CD4-positive, alpha-beta T cell treated with Interleukin-17A for 1 hour (primary cell): ENCODE measurements around the gene RARG.
"Not testable (repeated sequence)": the region's sequence is repeated elsewhere in the genome, so short reads cannot be mapped to it uniquely, and the experiment has no call there.

ENCODE experiments used
- DNase-seq: peaks from one replicate; pipeline ENCODE4 v3.0.0-alpha.2; 2020

RARG gene

DNA sequence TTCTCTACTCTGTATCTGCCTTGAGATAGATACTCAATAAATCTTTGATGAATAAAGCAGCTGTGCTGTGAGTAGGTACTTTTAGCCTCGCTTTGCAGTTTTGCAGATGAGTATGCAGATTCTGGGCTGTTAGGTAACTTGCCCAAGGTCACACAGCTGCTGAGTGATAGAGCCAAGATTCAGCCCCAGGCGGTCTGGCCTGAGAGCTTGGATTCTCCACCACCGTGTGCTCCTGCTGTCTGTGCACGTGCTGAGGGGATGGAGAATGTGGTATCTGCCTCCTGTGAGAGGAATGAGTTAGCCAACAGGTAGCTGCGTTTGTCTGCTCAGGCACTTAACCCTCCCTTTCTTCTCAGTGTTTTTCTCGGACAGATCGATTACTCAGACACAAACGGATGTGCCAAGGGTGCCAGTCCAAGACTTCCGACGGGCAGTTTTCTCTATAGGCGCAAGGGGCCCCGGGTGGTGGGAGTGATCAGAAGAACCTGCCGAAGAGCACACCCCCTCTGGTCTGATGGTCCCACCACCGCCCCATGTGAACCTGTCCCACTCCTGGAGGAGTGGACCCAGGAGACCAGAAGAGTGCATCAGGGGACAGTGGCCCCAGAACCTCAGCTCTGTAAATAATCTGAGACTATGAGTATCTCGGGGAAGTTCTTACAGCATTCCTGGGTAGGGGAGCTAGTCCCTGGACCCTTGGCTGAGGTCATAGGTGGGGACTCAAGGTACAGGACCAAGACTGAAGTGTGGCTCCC is 44.7 kb downstream of the RARG start:
- DNase-seq = no peak

- no peak for DNase-seq
These were observed 45.3 kb downstream of the RARG start for GRCh38 chr12:53186745-53187144.

GRCh38 chr12:53185582-53186153 is 46.3 kb downstream of the RARG start:
- DNase-seq = no peak

GRCh38 chr12:53184828-53185227 is 47.2 kb downstream of the RARG start:
- DNase-seq = no peak

DNA sequence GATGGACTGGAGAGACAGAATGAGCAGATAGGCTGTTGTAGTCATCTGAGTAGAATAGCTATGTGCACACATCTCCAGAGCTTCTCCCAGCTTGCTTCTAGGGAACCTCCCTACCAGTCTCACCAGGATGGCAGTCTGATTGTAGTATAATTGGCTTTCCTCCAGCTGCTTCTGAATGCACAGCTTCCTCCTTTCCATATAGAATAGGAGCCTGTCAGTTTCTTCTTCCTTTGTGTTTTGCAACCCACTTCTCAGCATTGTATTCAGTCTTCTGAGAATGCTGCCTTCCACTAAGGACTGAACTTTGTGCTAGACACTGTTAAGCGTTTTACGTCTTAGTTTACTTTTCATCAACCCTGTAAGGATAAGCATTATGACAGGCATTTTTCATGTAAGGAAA is 49.1 kb downstream of the RARG start:
- DNase-seq = no peak

- DNase-seq = no peak
These were observed 50.1 kb downstream of the RARG start for GRCh38 chr12:53181935-53182334.

GRCh38 chr12:53180931-53181645 is 50.9 kb downstream of the RARG start:
- DNase-seq = no peak

- peak; percentile 99 for DNase-seq
These were observed 51.6 kb downstream of the RARG start, which contains the start of the genes CSAD and ZNF740 for GRCh38 chr12:53180220-53180930. Gene CSAD, minus strand, starts transcription at chr12:53180925. Its CDS starts 7,455 bp downstream, at chr12:53173470. Gene ZNF740, plus strand, starts transcription at chr12:53180722. Its CDS starts 1,262 bp downstream, at chr12:53181984.

DNA sequence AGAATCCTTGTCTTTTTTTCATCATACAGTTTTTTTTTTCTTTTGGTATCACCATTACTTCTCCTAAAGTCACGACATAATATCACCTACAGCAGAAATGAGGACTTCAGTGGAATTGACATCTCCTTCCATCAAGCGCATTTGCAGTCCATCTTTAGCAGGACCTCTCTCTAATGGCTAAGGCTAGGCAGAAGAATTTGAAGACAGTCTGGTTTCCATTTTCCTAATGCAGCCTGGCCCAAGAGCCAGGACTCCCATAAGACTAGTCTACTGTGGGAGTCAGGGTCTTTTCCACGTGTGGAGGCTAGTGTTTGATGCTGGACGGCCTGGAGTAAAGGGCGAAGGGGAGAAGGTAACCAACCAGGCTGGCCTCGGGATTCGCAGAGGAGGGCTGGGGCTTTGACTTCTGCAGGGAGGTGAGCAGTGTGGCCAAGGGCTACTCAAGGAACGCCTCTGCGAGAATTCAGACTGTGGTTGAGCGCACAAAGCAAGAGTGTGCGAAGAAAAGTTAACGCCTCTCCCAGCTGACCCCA is 52.3 kb downstream of the RARG start:
- no peak for DNase-seq

GRCh38 chr12:53178803-53179202 is 53.2 kb downstream of the RARG start:
- not testable (repeated sequence) for DNase-seq

GRCh38 chr12:53177447-53177846 is 54.6 kb downstream of the RARG start:
- not testable (repeated sequence) for DNase-seq

GRCh38 chr12:53176750-53177149 is 55.3 kb downstream of the RARG start:
- no peak for DNase-seq

DNA sequence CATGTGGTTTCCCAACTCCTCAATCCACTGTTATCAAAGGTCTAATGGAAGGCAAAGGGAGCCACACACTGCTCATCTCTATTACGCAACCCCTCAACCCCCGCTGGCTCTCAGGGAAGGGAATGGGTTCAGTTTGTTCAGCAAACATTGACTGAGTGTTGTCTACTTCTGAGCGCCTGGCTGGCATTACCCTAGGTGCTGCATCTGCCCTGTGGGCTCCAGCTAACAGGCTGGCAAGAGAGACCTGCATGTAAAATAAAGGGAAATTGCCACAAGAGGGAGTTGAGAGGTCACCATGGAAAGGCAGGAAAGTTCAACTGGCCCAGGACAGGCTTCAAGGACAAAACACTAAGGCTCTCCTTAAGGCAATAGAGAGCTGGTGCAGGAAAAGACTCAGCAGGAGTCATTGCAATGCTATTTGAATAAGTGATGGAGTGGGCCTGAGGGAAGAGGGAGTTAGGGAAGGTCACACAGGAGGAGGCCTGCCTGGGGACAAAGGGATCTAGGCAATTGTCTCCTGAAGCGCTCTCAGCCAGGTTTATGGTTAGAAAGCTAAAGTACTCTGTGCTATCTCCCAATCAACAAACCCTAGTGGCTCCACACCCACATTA is 57.0 kb downstream of the RARG start:
- peak; percentile 32 for DNase-seq

- DNase-seq = no peak
These were observed 58.8 kb downstream of the RARG start for GRCh38 chr12:53173085-53173715.

- DNase-seq = no peak
These were observed 59.7 kb downstream of the RARG start for GRCh38 chr12:53172352-53172751.

DNA sequence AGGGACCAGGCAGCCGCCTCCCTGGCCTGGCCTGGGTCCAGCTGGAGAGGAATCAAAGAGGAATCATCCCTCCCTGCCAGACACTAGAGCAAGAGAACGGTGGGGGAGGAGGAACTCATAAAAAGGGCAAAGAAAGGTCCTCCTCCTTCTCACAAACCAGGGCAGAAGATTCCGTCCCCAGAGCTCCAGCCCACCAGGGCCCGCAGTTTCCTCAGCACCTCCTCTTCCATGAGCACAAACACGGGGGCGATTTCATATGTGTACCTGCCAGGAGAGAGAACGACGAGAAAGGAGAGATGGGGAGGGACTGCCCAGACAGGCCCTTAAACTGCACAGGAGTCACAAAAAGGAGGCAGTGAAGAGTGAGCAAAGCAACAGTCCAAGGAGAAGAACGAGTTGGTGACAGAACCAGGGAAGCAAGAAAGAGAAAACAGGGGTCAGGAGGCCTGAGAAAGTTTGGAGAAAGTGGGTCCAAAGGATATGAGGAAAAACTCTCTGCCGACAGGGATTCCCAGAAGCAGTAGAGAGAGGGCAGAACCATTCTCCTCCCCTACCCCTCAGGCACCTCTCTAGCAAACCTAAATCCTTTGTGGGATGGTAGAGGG is 60.2 kb downstream of the RARG start:
- DNase-seq = no peak

GRCh38 chr12:53170876-53171724 is 60.9 kb downstream of the RARG start:
- DNase-seq = no peak

GRCh38 chr12:53170215-53170614 is 61.8 kb downstream of the RARG start:
- DNase-seq = no peak

GRCh38 chr12:53169644-53170043 is 62.4 kb downstream of the RARG start:
- no peak for DNase-seq

- no peak for DNase-seq
These were observed 65.2 kb downstream of the RARG start for GRCh38 chr12:53166837-53167236.

DNA sequence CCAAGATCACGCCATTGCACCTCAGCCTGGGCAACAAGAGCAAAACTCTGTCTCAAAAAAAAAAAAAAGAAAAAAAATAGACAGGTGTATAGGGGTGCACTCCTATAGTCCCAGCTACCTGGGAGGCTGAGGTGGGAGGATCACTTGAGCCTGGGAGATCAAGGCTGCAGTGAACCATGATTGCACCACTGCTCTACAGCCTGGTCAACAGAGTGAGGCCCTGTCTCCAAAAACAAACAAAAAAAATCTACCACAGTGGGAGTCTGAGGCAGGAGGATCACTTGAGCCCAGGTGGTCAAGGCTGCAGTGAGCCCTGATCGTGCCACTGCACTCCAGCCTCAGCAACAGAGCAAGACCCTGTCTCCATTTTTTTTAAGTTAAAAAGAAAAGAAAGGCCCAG is 69.0 kb downstream of the RARG start:
- not testable (repeated sequence) for DNase-seq
